ENCODE results near the gene BTF3L4.
A peak's percentile ranks its signal among the peaks of the same experiment; 100 is the strongest.
"Not testable (repeated sequence)": the region's sequence is repeated elsewhere in the genome, so short reads cannot be mapped to it uniquely, and the experiment has no call there.

Gene BTF3L4

GRCh38 chr1:52041551-52042185 is 14.4 kb upstream of the BTF3L4 start:
- Histone ChIP-seq H3K9ac (ENCODE audit: low read depth, low read length) (no peak overlapping the region), H3K4me1 (ENCODE audit: insufficient read depth, low read length) (no peaks in the 10 kb centered on the region; the same call in 1 of the 2 replicates), H3K36me3 (ENCODE audit: insufficient read depth, low read length) (peaks cover 8% of the 10 kb centered on the region; the same call in 1 of the 2 replicates), H3K9me3 (ENCODE audit: control insufficient read depth, insufficient read depth, low read length) (no peaks in the 10 kb centered on the region)

GRCh38 chr1:52045236-52045635 is 10.9 kb upstream of the BTF3L4 start:
- H3K36me3 ChIP-seq (ENCODE audit: insufficient read depth, low read length) = peaks cover 4% of the 10 kb centered on the region; the same call in 1 of the 2 replicates
- H3K4me1 ChIP-seq (ENCODE audit: insufficient read depth, low read length) = no peaks in the 10 kb centered on the region; the same call in 1 of the 2 replicates
- H3K9ac ChIP-seq (ENCODE audit: low read depth, low read length) = no peak overlapping the region
- no peaks in the 10 kb centered on the region for H3K9me3 ChIP-seq (ENCODE audit: control insufficient read depth, insufficient read depth, low read length)

- H3K36me3 ChIP-seq (ENCODE audit: insufficient read depth, low read length); H3K9ac ChIP-seq (ENCODE audit: low read depth, low read length): not testable (repeated sequence)
Observed at GRCh38 chr1:52045666-52046195, 10.4 kb upstream of the BTF3L4 start.

GRCh38 chr1:52049337-52049736 is 6.8 kb upstream of the BTF3L4 start:
- not testable (repeated sequence) for H3K36me3 ChIP-seq (ENCODE audit: insufficient read depth, low read length); H3K9me3 ChIP-seq (ENCODE audit: control insufficient read depth, insufficient read depth, low read length); H3K9ac ChIP-seq (ENCODE audit: low read depth, low read length); H3K4me1 ChIP-seq (ENCODE audit: insufficient read depth, low read length)

More at GRCh38 chr1:52045666-52046195, 10.4 kb upstream of the BTF3L4 start:
- H3K9me3 ChIP-seq (ENCODE audit: control insufficient read depth, insufficient read depth, low read length); H3K4me1 ChIP-seq (ENCODE audit: insufficient read depth, low read length): not testable (repeated sequence)

GRCh38 chr1:52053862-52054261 is 2.2 kb upstream of the BTF3L4 start:
- Histone ChIP-seq H3K9me3 (ENCODE audit: control insufficient read depth, insufficient read depth, low read length) (no peaks in the 10 kb centered on the region), H3K36me3 (ENCODE audit: insufficient read depth, low read length) (peaks cover 7% of the 10 kb centered on the region), H3K4me1 (ENCODE audit: insufficient read depth, low read length) (0 out of 2 replicates have a peak, but pooled peaks cover 11% of the 10 kb centered on the region), H3K9ac (ENCODE audit: low read depth, low read length) (peak overlapping the region; percentile 94; the same call in 1 of the 2 replicates)

- H3K9ac ChIP-seq (ENCODE audit: low read depth, low read length) = peak overlapping the region; percentile 94
- no peaks in the 10 kb centered on the region for H3K9me3 ChIP-seq (ENCODE audit: control insufficient read depth, insufficient read depth, low read length)
- H3K36me3 ChIP-seq (ENCODE audit: insufficient read depth, low read length) = peaks cover 7% of the 10 kb centered on the region
- H3K4me1 ChIP-seq (ENCODE audit: insufficient read depth, low read length) = 0 out of 2 replicates have a peak, but pooled peaks cover 11% of the 10 kb centered on the region
Observed at GRCh38 chr1:52054496-52055065, 1.5 kb upstream of the BTF3L4 start.

- H3K4me1 ChIP-seq (ENCODE audit: insufficient read depth, low read length) = 0 out of 2 replicates have a peak, but pooled peaks cover 11% of the 10 kb centered on the region
- no peaks in the 10 kb centered on the region for H3K9me3 ChIP-seq (ENCODE audit: control insufficient read depth, insufficient read depth, low read length)
- peaks cover 7% of the 10 kb centered on the region for H3K36me3 ChIP-seq (ENCODE audit: insufficient read depth, low read length)
- peak within 1 kb of the TSS; percentile 94 for H3K9ac ChIP-seq (ENCODE audit: low read depth, low read length)
Observed at GRCh38 chr1:52055066-52055865, 829 bp upstream of the BTF3L4 start, which contains the start of gene TXNDC12. Gene TXNDC12, minus strand, starts transcription at chr1:52055191. Its CDS starts 95 bp downstream, at chr1:52055096.

- Histone ChIP-seq H3K9ac (ENCODE audit: low read depth, low read length) (peak overlapping the region; percentile 94), H3K4me1 (ENCODE audit: insufficient read depth, low read length) (0 out of 2 replicates have a peak, but pooled peaks cover 11% of the 10 kb centered on the region), H3K9me3 (ENCODE audit: control insufficient read depth, insufficient read depth, low read length) (no peaks in the 10 kb centered on the region), H3K36me3 (ENCODE audit: insufficient read depth, low read length) (peaks cover 10% of the 10 kb centered on the region)
Observed at GRCh38 chr1:52055866-52056162, 281 bp upstream of the BTF3L4 start.

GRCh38 chr1:52056937-52057231 is 789 bp downstream of the BTF3L4 start:
- Histone ChIP-seq H3K9me3 (ENCODE audit: control insufficient read depth, insufficient read depth, low read length) (no peaks in the 10 kb centered on the region), H3K4me1 (ENCODE audit: insufficient read depth, low read length) (0 out of 2 replicates have a peak, but pooled peaks cover 11% of the 10 kb centered on the region), H3K36me3 (ENCODE audit: insufficient read depth, low read length) (peaks cover 11% of the 10 kb centered on the region)

GRCh38 chr1:52057255-52057654 is 1.2 kb downstream of the BTF3L4 start:
- Histone ChIP-seq H3K9ac (ENCODE audit: low read depth, low read length) (peak overlapping the region; percentile 94), H3K36me3 (ENCODE audit: insufficient read depth, low read length) (peaks cover 10% of the 10 kb centered on the region)

More at GRCh38 chr1:52056937-52057231, 789 bp downstream of the BTF3L4 start:
- peak overlapping the region; percentile 94 for H3K9ac ChIP-seq (ENCODE audit: low read depth, low read length)

GRCh38 chr1:52057876-52058415 is 1.9 kb downstream of the BTF3L4 start:
- peak overlapping the region; percentile 94 for H3K9ac ChIP-seq (ENCODE audit: low read depth, low read length)
- no peaks in the 10 kb centered on the region for H3K9me3 ChIP-seq (ENCODE audit: control insufficient read depth, insufficient read depth, low read length)
- 0 out of 2 replicates have a peak, but pooled peaks cover 11% of the 10 kb centered on the region for H3K4me1 ChIP-seq (ENCODE audit: insufficient read depth, low read length)
- peaks cover 11% of the 10 kb centered on the region; the same call in 1 of the 2 replicates for H3K36me3 ChIP-seq (ENCODE audit: insufficient read depth, low read length)

More at GRCh38 chr1:52057255-52057654, 1.2 kb downstream of the BTF3L4 start:
- H3K4me1 ChIP-seq (ENCODE audit: insufficient read depth, low read length) = 0 out of 2 replicates have a peak, but pooled peaks cover 11% of the 10 kb centered on the region
- no peaks in the 10 kb centered on the region for H3K9me3 ChIP-seq (ENCODE audit: control insufficient read depth, insufficient read depth, low read length)

- Histone ChIP-seq H3K4me1 (ENCODE audit: insufficient read depth, low read length) (0 out of 2 replicates have a peak, but pooled peaks cover 11% of the 10 kb centered on the region), H3K36me3 (ENCODE audit: insufficient read depth, low read length) (peaks cover 17% of the 10 kb centered on the region), H3K9ac (ENCODE audit: low read depth, low read length) (no peak overlapping the region), H3K9me3 (ENCODE audit: control insufficient read depth, insufficient read depth, low read length) (no peaks in the 10 kb centered on the region)
Observed at GRCh38 chr1:52059321-52059720, 3.2 kb downstream of the BTF3L4 start.

GRCh38 chr1:52059888-52060287 is 3.8 kb downstream of the BTF3L4 start:
- H3K4me1 ChIP-seq (ENCODE audit: insufficient read depth, low read length) = 0 out of 2 replicates have a peak, but pooled peaks cover 11% of the 10 kb centered on the region

GRCh38 chr1:52060822-52061221 is 4.7 kb downstream of the BTF3L4 start:
- H3K36me3 ChIP-seq (ENCODE audit: insufficient read depth, low read length) = peaks cover 17% of the 10 kb centered on the region
- H3K9ac ChIP-seq (ENCODE audit: low read depth, low read length) = no peak overlapping the region
- no peaks in the 10 kb centered on the region for H3K9me3 ChIP-seq (ENCODE audit: control insufficient read depth, insufficient read depth, low read length)
- 0 out of 2 replicates have a peak, but pooled peaks cover 11% of the 10 kb centered on the region for H3K4me1 ChIP-seq (ENCODE audit: insufficient read depth, low read length)

More at GRCh38 chr1:52059888-52060287, 3.8 kb downstream of the BTF3L4 start:
- Histone ChIP-seq H3K9ac (ENCODE audit: low read depth, low read length) (no peak overlapping the region), H3K9me3 (ENCODE audit: control insufficient read depth, insufficient read depth, low read length) (no peaks in the 10 kb centered on the region), H3K36me3 (ENCODE audit: insufficient read depth, low read length) (peaks cover 17% of the 10 kb centered on the region)

All from ES-I3 (cell line).